Chondrocyte (in vitro differentiated cells): ENCODE results near the gene CACNA1C. TPM values are rescaled to one million over a fixed set of nuclear protein-coding genes. Genes with fewer than 3 reads are reported as not detected.

Experiments used
- DNase-seq: peaks from one replicate; pipeline ENCODE4 v3.0.0; 2021; ENCODE audit warnings: mixed read lengths, low spot score
- H3K27ac Mint-ChIP-seq: one replicate; pipeline ENCODE4 v1.8.0; 2021; ENCODE audit warnings: mild to moderate bottlenecking, moderate library complexity, mixed read lengths; ENCODE audit not compliant: unreplicated experiment
- H3K27me3 Mint-ChIP-seq: 2 replicates; pipeline ENCODE4 v1.8.0; 2021; ENCODE audit warnings: low read depth, mixed read lengths
- H3K36me3 Mint-ChIP-seq: 2 replicates; pipeline ENCODE4 v1.8.0; 2021; ENCODE audit warnings: low read depth, mixed read lengths
- H3K4me1 Mint-ChIP-seq: 2 replicates; pipeline ENCODE4 v1.8.0; 2021; ENCODE audit warnings: low read depth, mild to moderate bottlenecking, mixed read lengths
- H3K4me3 Mint-ChIP-seq: one replicate; pipeline ENCODE4 v1.8.0; 2021; ENCODE audit warnings: mild to moderate bottlenecking, moderate library complexity, mixed read lengths; ENCODE audit not compliant: unreplicated experiment
- H3K9me3 Mint-ChIP-seq: 2 replicates; pipeline ENCODE4 v1.8.0; 2021; ENCODE audit warnings: low read depth, mixed read lengths
- CTCF ChIP-seq: fragments of 200-600 bp; sonication (generic); IDR thresholded peaks from 2 replicates; pipeline ENCODE4 v1.5.0; 2021; ENCODE audit warnings: antibody characterized with exemption, mild to moderate bottlenecking, moderate library complexity
- total RNA-seq: library from RNA; stranded (reverse); gene quantifications from 3 replicates; pipeline ENCODE4 v1.2.1, GENCODE V29; 2021

The CACNA1C gene
- total RNA-seq, 1 donor from 2014 or later = 27.0 TPM

GRCh38 chr12:2561367-2561766, 508.6 kb downstream of the CACNA1C start:
- H3K27me3 Mint-ChIP-seq = no peaks in the 10 kb centered on the region
- H3K36me3 Mint-ChIP-seq = peaks cover 31% of the 10 kb centered on the region
- H3K4me1 Mint-ChIP-seq = no peaks in the 10 kb centered on the region
- no peaks in the 10 kb centered on the region for H3K9me3 Mint-ChIP-seq
- TF ChIP-seq CTCF = no peak
- no peak overlapping the region for H3K4me3 Mint-ChIP-seq
- DNase-seq = no peak
- no peak overlapping the region for H3K27ac Mint-ChIP-seq

- no peaks in the 10 kb centered on the region for H3K4me1 Mint-ChIP-seq
- H3K27me3 Mint-ChIP-seq = no peaks in the 10 kb centered on the region
- no peak for TF ChIP-seq CTCF
- H3K27ac Mint-ChIP-seq = no peak overlapping the region
- H3K36me3 Mint-ChIP-seq = peaks cover 25% of the 10 kb centered on the region
- H3K4me3 Mint-ChIP-seq = no peak overlapping the region
- H3K9me3 Mint-ChIP-seq = no peaks in the 10 kb centered on the region
- DNase-seq = no peak
Observed at GRCh38 chr12:2562400-2562799, 509.6 kb downstream of the CACNA1C start.

GRCh38 chr12:2563709-2564108, 510.9 kb downstream of the CACNA1C start:
- no peak for TF ChIP-seq CTCF
- no peaks in the 10 kb centered on the region for H3K27me3 Mint-ChIP-seq
- no peak overlapping the region for H3K4me3 Mint-ChIP-seq
- no peaks in the 10 kb centered on the region for H3K9me3 Mint-ChIP-seq
- H3K27ac Mint-ChIP-seq = no peak overlapping the region
- DNase-seq = no peak
- H3K4me1 Mint-ChIP-seq = no peaks in the 10 kb centered on the region
- peaks cover 23% of the 10 kb centered on the region for H3K36me3 Mint-ChIP-seq

GRCh38 chr12:2566161-2566560, 513.4 kb downstream of the CACNA1C start:
- Mint-ChIP-seq H3K4me3 (no peak overlapping the region), H3K27ac (no peak overlapping the region), H3K27me3 (no peaks in the 10 kb centered on the region), H3K9me3 (no peaks in the 10 kb centered on the region), H3K36me3 (peaks cover 22% of the 10 kb centered on the region), H3K4me1 (no peaks in the 10 kb centered on the region)
- TF ChIP-seq CTCF = no peak
- DNase-seq = no peak

GRCh38 chr12:2567711-2568110, 514.9 kb downstream of the CACNA1C start:
- H3K36me3 Mint-ChIP-seq = peaks cover 18% of the 10 kb centered on the region
- H3K27me3 Mint-ChIP-seq = no peaks in the 10 kb centered on the region
- TF ChIP-seq CTCF = no peak
- no peaks in the 10 kb centered on the region for H3K9me3 Mint-ChIP-seq
- DNase-seq = no peak
- no peak overlapping the region for H3K27ac Mint-ChIP-seq
- no peak overlapping the region for H3K4me3 Mint-ChIP-seq
- no peaks in the 10 kb centered on the region for H3K4me1 Mint-ChIP-seq
